RWPE2 (cell line): ENCODE results near the gene ITSN1.
"Not testable (repeated sequence)": the region's sequence is repeated elsewhere in the genome, so short reads cannot be mapped to it uniquely, and the experiment has no call there.

Source experiments
- ATAC-seq: fragments of 200-7000 bp; cut with Tn5 transposase; 3 replicates; pipeline ENCODE4 v1.9.1; 2021; ENCODE audit warnings: low read depth
- DNase-seq: peaks from one replicate; pipeline ENCODE4 v3.0.0-alpha.2; 2020; ENCODE audit warnings: low spot score
- H3K27ac ChIP-seq: fragments of 450-650 bp; 2 replicates; pipeline ENCODE4 v1.5.1; 2017; ENCODE audit warnings: mild to moderate bottlenecking; ENCODE audit not compliant: poor library complexity, severe bottlenecking
- H3K27me3 ChIP-seq: fragments of 250-450 bp; sonication (Bioruptor Pico); 2 replicates; pipeline ENCODE4 v1.5.1; 2021; ENCODE audit warnings: mild to moderate bottlenecking, moderate library complexity; ENCODE audit not compliant: insufficient read depth, poor library complexity, severe bottlenecking
- H3K36me3 ChIP-seq: fragments of 250-450 bp; sonication (Bioruptor Pico); 2 replicates; pipeline ENCODE4 v1.5.1; 2020; ENCODE audit warnings: low read depth, mild to moderate bottlenecking, moderate library complexity
- H3K4me1 ChIP-seq: fragments of 250-450 bp; sonication (Bioruptor Pico); 2 replicates; pipeline ENCODE4 v1.5.1; 2021; ENCODE audit warnings: mild to moderate bottlenecking, moderate library complexity; ENCODE audit not compliant: insufficient read depth, poor library complexity, severe bottlenecking
- H3K4me3 ChIP-seq: fragments of 250-450 bp; sonication (Bioruptor Pico); 2 replicates; pipeline ENCODE4 v1.5.1; 2021; ENCODE audit warnings: mild to moderate bottlenecking, moderate library complexity; ENCODE audit not compliant: severe bottlenecking
- H3K9me3 ChIP-seq: fragments of 250-450 bp; sonication (Bioruptor Pico); 2 replicates; pipeline ENCODE4 v1.5.1; 2021; ENCODE audit warnings: mild to moderate bottlenecking, moderate library complexity; ENCODE audit not compliant: severe bottlenecking
- CTCF ChIP-seq: fragments of 450-650 bp; IDR thresholded peaks from one replicate; pipeline ENCODE4 v1.5.1; 2017; ENCODE audit warnings: mild to moderate bottlenecking, moderate library complexity; ENCODE audit not compliant: poor library complexity, severe bottlenecking

ITSN1 gene

DNA sequence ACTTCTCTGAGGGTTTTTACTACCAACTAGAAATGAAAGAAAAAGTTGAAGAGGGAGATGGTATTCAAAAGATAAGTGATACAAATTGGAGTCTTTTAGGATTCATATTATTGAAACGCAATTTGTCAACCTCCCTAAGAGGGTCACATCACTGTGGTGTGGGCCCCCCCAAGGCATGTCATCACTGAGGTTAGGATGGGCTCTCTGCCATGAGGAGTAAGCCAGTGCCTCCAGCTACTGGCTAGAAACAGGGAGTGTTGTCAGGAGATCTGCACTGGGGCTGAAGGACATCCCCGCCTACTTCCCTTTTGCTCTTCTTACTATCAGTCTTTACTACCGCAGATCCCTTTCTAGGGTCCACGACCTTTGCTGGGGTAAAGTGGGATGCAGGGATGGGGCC lies 25.9 kb downstream of the ITSN1 start:
- H3K9me3 ChIP-seq, result no peaks in the 10 kb centered on the region
- no peak overlapping the region for H3K27ac ChIP-seq

GRCh38 chr21:33668620-33669019 lies 26.3 kb downstream of the ITSN1 start:
- H3K4me1 ChIP-seq, result peaks cover 6% of the 10 kb centered on the region
- ATAC-seq (no peak), DNase-seq (no peak)
- no peaks in the 10 kb centered on the region for H3K36me3 ChIP-seq
- H3K27ac ChIP-seq, result no peak overlapping the region
- H3K9me3 ChIP-seq, result no peaks in the 10 kb centered on the region
- no peak overlapping the region for H3K4me3 ChIP-seq
- H3K27me3 ChIP-seq, result no peaks in the 10 kb centered on the region
- TF ChIP-seq CTCF, result no peak

More for the DNA sequence above, 25.9 kb downstream of the ITSN1 start:
- no peak for TF ChIP-seq CTCF
- no peaks in the 10 kb centered on the region for H3K27me3 ChIP-seq
- DNase-seq, result no peak
- H3K4me1 ChIP-seq, result peaks cover 6% of the 10 kb centered on the region
- 0 out of 3 replicates have a peak, but pooled peaks have one; percentile 40 for ATAC-seq
- no peak overlapping the region for H3K4me3 ChIP-seq
- no peaks in the 10 kb centered on the region for H3K36me3 ChIP-seq

DNA sequence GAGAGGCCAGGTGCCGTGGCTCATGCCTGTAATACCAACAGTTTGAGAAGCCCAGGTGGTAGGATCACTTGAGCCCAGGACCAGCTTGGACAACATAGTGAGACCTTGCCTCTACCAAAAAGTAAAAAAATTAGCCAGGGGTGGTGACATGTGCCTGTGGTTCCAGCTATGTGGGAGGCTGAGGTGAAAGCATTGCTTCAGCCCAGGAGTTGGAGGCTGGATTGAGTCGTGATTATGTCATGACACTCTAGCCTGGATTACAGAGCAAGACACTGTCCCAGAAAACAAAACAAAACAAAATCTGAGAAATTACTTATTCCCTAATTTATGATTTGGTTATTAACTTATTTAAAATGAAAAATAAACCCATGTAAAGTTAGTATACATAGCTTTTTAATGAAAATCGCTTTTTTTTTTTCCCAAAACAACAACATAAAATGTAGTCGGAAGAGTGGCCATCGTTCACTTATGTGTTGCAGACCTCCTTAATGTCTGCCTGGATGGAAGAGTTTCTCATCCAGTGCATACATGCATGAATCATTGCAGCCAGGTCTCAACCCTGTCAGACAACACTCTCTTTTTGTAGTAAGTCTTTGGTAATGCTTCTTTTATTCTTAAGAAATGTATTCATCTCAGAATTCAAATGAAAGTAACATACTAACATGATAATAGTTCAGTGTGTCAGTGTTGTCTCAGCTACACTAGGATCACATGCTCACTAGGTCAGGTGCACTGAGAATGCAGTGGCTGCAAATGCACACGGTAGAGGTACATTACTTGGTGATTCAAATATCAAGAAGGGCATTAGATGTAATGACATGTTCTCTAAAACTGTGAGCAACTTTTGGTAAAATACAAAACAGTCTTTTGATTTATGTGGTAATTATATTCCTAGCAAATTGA lies 28.0 kb downstream of the ITSN1 start:
- Histone ChIP-seq H3K9me3 (no peaks in the 10 kb centered on the region), H3K27me3 (no peaks in the 10 kb centered on the region), H3K36me3 (no peaks in the 10 kb centered on the region), H3K4me1 (peaks cover 6% of the 10 kb centered on the region), H3K4me3 (no peak overlapping the region), H3K27ac (no peak overlapping the region)
- no peak for TF ChIP-seq CTCF
- DNase-seq (no peak), ATAC-seq (no peak)

DNA sequence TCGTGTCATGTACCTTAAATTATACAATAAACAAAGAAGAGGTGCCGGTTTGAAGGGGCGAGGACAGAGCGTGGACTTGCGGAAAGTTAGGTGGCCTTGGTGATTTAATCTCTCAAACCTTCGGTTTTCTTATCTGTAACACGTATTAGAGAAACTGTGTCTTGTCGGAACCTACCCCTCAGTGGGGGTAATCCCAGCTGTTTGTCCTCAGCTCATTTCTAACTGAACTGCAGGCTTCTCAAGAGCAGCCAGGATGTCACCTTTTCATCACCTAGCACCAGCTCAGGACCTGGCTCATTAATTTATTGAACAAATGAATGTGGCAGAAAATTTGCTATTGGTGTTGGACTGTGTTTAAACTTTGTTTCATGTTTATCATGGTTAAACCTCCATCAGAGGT lies 31.2 kb downstream of the ITSN1 start:
- TF ChIP-seq CTCF, result no peak
- DNase-seq, result no peak
- Histone ChIP-seq H3K36me3 (no peaks in the 10 kb centered on the region), H3K4me3 (no peak overlapping the region), H3K27ac (no peak overlapping the region), H3K27me3 (no peaks in the 10 kb centered on the region), H3K9me3 (no peaks in the 10 kb centered on the region), H3K4me1 (peaks cover 4% of the 10 kb centered on the region)
- no peak for ATAC-seq

- H3K4me1 ChIP-seq, result peaks cover 11% of the 10 kb centered on the region
- H3K27me3 ChIP-seq, result no peaks in the 10 kb centered on the region
- no peak for TF ChIP-seq CTCF
- H3K4me3 ChIP-seq, result no peak overlapping the region
- H3K9me3 ChIP-seq, result no peaks in the 10 kb centered on the region
- no peak overlapping the region for H3K27ac ChIP-seq
- ATAC-seq (no peak), DNase-seq (no peak)
- no peaks in the 10 kb centered on the region for H3K36me3 ChIP-seq
These were observed 31.9 kb downstream of the ITSN1 start for GRCh38 chr21:33674226-33674625.

DNA sequence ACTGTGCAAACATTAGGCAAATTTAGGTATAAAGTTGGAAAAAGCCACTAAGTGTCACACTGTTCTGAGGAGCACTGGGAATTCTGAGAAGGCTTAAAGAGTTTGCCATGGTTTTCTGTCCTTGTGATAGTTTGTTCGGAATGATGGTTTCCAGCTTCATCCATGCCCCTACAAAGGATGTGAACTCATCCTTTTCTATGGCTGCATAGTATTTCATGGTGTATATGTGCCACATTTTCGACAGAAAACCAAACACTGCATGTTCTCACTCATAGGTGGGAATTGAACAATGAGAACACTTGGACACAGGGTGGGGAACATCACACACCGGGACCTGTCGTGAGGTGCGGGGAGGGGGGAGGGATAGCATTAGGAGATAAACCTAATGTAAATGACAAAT lies 34.4 kb downstream of the ITSN1 start:
- H3K4me1 ChIP-seq, result peaks cover 13% of the 10 kb centered on the region
- not testable (repeated sequence) for H3K4me3 ChIP-seq, H3K27me3 ChIP-seq, ATAC-seq, H3K9me3 ChIP-seq, H3K36me3 ChIP-seq, H3K27ac ChIP-seq, DNase-seq
